Non-pigmented ciliary epithelial cell (primary cell): ENCODE results near the gene THYN1.

ENCODE experiments used
- DNase-seq: peaks from one replicate; pipeline ENCODE4 v3.0.0-alpha.2; 2010; ENCODE audit warnings: low read depth

Gene THYN1

DNA sequence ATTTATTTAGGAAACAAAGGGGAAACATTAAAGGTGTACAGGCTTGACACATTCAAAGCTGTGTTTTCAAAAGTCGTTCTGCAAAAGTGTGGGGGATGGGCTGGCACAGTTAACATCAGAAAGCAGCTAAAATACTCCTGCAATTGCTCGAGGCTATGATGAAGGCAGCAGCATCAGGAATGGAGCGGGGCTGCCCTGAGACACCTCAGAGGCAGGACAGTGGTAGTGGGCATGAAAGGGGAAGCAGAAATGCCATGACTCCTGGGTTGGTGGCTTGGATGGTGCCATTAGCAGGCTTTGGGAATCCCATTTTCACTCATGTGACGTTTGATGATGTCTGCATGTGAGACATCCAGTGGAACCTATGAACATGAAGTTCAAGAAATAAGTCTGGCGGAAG lies 30.0 kb downstream of the THYN1 start:
- DNase-seq = no peak

DNA sequence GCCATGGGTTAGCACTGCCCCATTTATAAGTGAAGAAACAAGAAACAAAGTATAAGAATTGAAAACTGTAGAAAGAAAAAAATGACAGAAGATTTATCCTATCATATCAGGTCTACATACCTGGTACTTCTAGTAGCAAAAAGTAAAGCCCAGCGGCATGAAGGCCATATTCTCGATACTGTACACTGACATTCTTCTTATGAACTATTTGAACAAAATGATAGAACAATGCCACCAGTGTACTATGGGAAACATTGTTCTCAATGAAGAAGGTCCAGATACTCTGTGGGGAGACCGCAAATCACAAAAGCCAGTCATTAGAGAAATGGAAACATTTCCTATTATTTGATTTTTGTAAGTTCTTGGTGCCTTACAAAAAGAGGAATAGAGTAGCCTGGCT lies 36.3 kb downstream of the THYN1 start:
- DNase-seq = no peak

DNA sequence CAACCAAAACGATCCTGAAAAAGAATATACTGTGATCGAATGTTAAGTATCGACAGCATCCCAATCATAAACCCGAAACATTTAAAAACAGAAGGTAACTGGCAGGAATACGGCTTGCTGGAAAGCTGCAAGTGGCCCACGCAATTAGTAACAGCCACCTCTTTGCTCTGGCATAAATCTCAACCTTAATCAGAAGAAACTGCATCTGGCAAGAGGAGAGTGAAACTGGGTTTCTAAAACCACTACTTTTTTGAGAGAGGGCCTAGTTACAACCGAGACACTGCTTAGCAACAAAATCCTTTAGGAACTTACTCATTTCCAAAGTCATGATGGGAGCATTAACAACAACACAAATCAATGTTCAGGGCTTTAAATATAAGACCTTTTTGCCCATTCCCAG lies 37.3 kb downstream of the THYN1 start:
- DNase-seq = no peak

DNA sequence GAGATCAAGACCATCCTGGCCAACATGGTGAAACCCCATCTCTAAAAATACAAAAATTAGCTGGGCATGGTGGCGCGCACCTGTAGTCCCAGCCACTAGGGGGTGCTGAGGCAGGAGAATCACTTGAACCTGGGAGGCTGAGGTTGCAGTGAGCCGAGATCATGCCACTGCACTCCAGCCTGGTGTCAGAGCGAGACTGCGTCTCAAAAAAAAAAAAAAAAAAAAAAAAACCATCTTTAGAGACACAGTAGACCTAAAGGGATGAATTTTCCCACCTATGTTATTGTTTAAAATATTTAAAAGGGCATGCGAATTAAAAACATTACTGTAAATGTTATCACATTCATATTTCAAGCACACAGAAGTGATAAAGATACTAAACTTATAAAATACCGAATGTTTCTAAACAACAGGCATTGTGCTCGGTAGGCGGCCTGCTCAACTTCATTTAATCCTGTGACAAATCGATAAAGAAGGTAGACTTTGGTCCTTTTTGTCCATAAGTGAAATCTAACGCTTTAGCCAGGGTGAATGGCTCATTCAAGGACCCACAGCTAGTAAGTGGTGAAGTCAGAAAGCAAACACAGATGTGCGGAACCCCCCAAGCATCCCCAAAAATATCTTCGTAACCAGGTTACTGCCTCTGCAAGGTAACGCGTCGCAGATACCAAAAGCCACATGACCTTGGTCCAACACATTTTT lies 45.5 kb downstream of the THYN1 start:
- no peak for DNase-seq

DNA sequence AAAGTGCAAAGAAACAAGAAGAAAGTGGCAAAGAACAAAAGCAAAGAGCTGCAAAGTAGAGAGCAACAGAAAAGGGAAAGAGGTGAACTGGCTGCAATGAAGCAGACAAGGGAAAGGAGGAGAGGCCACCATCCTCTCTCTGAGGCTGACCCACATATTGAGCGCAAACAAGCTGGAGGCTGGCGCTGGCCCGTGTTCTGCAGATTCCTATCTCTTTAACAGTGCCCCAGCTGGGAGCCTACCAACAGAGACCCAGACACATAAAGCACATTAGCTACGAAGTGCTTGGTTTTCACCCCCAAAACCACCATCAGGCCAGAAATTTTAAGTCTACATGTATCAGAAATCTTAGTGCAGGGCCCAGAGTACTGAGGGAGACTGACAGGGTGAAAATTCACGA lies 47.0 kb downstream of the THYN1 start:
- DNase-seq = no peak

DNA sequence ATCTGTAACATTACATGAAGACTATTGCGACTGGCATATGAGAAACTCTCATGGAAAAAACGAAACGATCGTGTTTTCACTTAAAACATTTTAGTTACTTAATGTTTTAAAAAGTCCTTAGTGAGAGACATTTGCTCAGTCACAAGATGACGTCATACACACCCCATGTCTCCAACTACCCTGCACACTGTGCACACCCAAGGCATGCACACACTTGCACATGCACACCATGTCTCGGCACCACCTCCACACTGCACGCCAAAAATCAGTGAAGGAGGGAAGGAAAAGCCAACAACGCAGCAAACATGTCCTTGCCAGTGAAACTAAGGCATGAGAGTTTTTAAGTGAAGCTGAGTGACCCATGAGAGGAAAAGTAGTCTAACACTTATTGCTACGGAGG lies 47.4 kb downstream of the THYN1 start:
- no peak for DNase-seq

DNA sequence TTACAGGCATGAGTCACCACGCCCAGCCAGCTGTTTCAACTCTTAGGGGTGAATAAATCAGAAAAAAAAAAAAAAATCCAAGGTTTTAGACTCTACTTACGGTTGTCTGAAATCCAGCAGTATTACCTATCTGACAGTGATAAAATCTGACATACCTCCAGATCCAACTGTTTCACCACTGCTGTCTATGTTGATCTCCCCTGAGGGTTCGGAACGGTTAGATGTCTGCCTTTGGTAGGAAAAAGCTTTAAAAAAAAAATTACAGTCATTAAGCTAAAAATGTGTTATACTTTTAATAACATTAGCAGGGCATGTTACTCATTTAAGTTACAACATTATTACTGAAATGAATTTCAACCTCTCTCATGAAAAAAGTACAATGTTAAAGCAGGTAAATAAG lies 50.5 kb downstream of the THYN1 start:
- no peak for DNase-seq

DNA sequence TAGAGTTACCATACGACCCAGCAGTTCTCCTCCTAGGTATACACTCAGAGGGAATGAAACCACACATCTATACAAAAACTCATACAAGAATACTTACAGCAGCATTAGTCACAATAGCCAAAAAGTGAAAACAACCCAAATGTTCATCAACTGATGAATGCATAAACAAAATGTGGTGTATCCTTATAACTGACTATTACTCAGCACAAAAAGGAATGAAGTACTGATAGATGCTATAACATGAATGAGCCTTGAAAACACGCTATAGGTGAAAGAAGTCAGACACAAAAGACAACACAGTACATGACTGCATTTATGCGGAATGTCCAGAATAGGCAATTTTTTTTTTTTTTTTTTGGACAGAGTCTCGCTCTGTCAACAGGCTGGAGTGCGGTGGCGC lies 52.5 kb downstream of the THYN1 start:
- no peak for DNase-seq

DNA sequence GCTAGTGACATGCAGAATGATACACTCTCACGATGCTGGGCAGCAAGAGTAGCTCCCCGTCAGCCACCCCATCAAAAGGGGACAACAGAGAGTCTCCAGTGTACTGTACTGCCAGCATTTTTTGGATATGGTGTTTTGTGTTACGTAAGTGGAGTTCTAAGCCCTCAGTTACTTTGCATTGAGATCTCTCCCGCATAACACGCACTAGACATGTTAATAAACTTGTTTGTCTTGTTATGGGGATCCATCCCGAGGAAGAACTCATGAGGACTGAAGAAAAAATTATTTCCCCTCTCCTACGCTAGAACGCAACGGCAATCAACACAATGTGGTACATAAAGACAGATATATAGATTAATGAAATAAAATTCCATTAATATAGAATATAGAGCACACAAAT lies 53.6 kb downstream of the THYN1 start:
- DNase-seq = no peak
